IMR-90 (cell line): ENCODE data around the gene IL1RAPL1. TPM values are rescaled to one million over a fixed set of nuclear protein-coding genes. Genes with fewer than 3 reads are reported as not detected.
A peak's percentile ranks its signal among the peaks of the same experiment; 100 is the strongest.

Experiments used
- ATAC-seq: fragments of 200-7000 bp; cut with Tn5 transposase; 2 replicates; pipeline ENCODE4 v1.9.1; 2020; ENCODE audit warnings: low read depth, mild to moderate bottlenecking, moderate library complexity
- BruUV-seq: library from RNA; stranded (reverse); fragments of 400-500 nt; replicated peaks from 2 replicates; lab custom pipeline; 2021; lab: Mats Ljungman, UMichigan
- CTCF ChIA-PET: fragments of 300-600 bp; formaldehyde crosslinking; extraction: SDS; loops from one replicate; lab custom pipeline; 2021; ENCODE audit warnings: antibody characterized with exemption; lab: Yijun Ruan, JAX
- POLR2A ChIA-PET: fragments of 300-600 bp; sonication (Branson Sonifier 250); formaldehyde crosslinking; loops from one replicate; lab custom pipeline; 2022; ENCODE audit warnings: antibody characterized with exemption; ENCODE audit not compliant: unreplicated experiment; lab: Charles Lee
- DNase-seq: peaks from one replicate; pipeline ENCODE4 v3.0.0; 2013
- H2AFZ ChIP-seq: replicated peaks from 2 replicates; pipeline ENCODE3; 2013; ENCODE audit warnings: low read length, mild to moderate bottlenecking; ENCODE audit not compliant: poor library complexity
- H2AK5ac ChIP-seq: 2 replicates; pipeline ENCODE4 v1.6.1; 2013; ENCODE audit warnings: low read depth, low read length, inconsistent platforms
- H2AK9ac ChIP-seq: replicated peaks from 2 replicates; pipeline ENCODE3; 2013; ENCODE audit warnings: mild to moderate bottlenecking, low read depth, low read length, moderate library complexity; ENCODE audit not compliant: poor library complexity
- H2BK120ac ChIP-seq: 2 replicates; pipeline ENCODE4 v1.6.1; 2013; ENCODE audit warnings: low read depth, low read length, inconsistent platforms
- H2BK15ac ChIP-seq: 3 replicates; pipeline ENCODE4 v1.6.1; 2013; ENCODE audit warnings: low read depth, low read length, inconsistent platforms
- H2BK20ac ChIP-seq: 2 replicates; pipeline ENCODE4 v1.6.1; 2013; ENCODE audit warnings: low read depth, mild to moderate bottlenecking, inconsistent platforms, low read length, moderate library complexity
- H2BK5ac ChIP-seq: 2 replicates; pipeline ENCODE4 v1.6.1; 2013; ENCODE audit warnings: mild to moderate bottlenecking, low read depth, low read length, inconsistent platforms; ENCODE audit not compliant: poor library complexity, severe bottlenecking
- H3K14ac ChIP-seq: replicated peaks from 2 replicates; pipeline ENCODE4 v1.6.1; 2013; ENCODE audit warnings: low read depth, low read length, inconsistent platforms
- H3K18ac ChIP-seq: 2 replicates; pipeline ENCODE4 v1.6.1; 2013; ENCODE audit warnings: low read depth, low read length, control low read depth
- H3K23ac ChIP-seq: 2 replicates; pipeline ENCODE4 v1.6.1; 2013; ENCODE audit warnings: low read depth, low read length, inconsistent platforms
- H3K27ac ChIP-seq: 2 replicates; pipeline ENCODE4 v1.5.1; 2013; ENCODE audit warnings: mild to moderate bottlenecking, control low read depth, low read length; ENCODE audit not compliant: insufficient read depth
- H3K27me3 ChIP-seq: 2 replicates; pipeline ENCODE4 v1.6.1; 2013; ENCODE audit warnings: low read length; ENCODE audit not compliant: control insufficient read depth, insufficient read depth
- H3K36me3 ChIP-seq: 2 replicates; pipeline ENCODE4 v1.6.1; 2013; ENCODE audit warnings: low read length, mixed read lengths; ENCODE audit not compliant: control insufficient read depth, insufficient read depth
- H3K4ac ChIP-seq: 2 replicates; pipeline ENCODE4 v1.6.1; 2013; ENCODE audit warnings: low read depth, low read length, inconsistent platforms
- H3K4me1 ChIP-seq: 2 replicates; pipeline ENCODE4 v1.6.1; 2013; ENCODE audit warnings: low read length, mixed read lengths; ENCODE audit not compliant: control insufficient read depth, insufficient read depth
- H3K4me2 ChIP-seq: 2 replicates; pipeline ENCODE4 v1.6.1; 2013; ENCODE audit warnings: low read depth, mild to moderate bottlenecking, control low read depth, low read length, moderate library complexity
- H3K4me3 ChIP-seq: 2 replicates; pipeline ENCODE4 v1.5.1; 2013; ENCODE audit warnings: low read depth, mild to moderate bottlenecking, control low read depth, low read length, moderate library complexity; ENCODE audit not compliant: insufficient read depth
- H3K56ac ChIP-seq: 2 replicates; pipeline ENCODE4 v1.6.1; 2013; ENCODE audit warnings: low read length, inconsistent platforms; ENCODE audit not compliant: insufficient read depth; ENCODE audit errors: extremely low read depth
- H3K79me1 ChIP-seq, 2 experiments: 2 replicates each; pipeline ENCODE4 v1.6.1; 2013; ENCODE audit warnings: low read length in 2 of 2, inconsistent platforms in 1 of 2, low read depth in 1 of 2
- H3K9ac ChIP-seq: 2 replicates; pipeline ENCODE4 v1.6.1; 2013; ENCODE audit warnings: low read depth, low read length, control low read depth
- H3K9me1 ChIP-seq: 2 replicates; pipeline ENCODE4 v1.6.1; 2013; ENCODE audit warnings: low read length, inconsistent platforms; ENCODE audit not compliant: insufficient read depth
- H3K9me3 ChIP-seq: 2 replicates; pipeline ENCODE4 v1.6.1; 2013; ENCODE audit warnings: low read length; ENCODE audit not compliant: control insufficient read depth, insufficient read depth
- H4K20me1 ChIP-seq: 2 replicates; pipeline ENCODE4 v1.6.1; 2013; ENCODE audit warnings: low read length, inconsistent platforms; ENCODE audit not compliant: insufficient read depth
- H4K5ac ChIP-seq: 2 replicates; pipeline ENCODE4 v1.6.1; 2013; ENCODE audit warnings: mild to moderate bottlenecking, low read depth, low read length, control low read depth
- H4K8ac ChIP-seq, 2 experiments: 2 replicates each; pipeline ENCODE4 v1.6.1; 2013; ENCODE audit warnings: low read depth in 2 of 2, low read length in 2 of 2, control low read depth in 1 of 2, inconsistent platforms in 1 of 2
- H4K91ac ChIP-seq: 2 replicates; pipeline ENCODE4 v1.6.1; 2013; ENCODE audit warnings: low read depth, low read length, inconsistent platforms; ENCODE audit not compliant: insufficient read depth
- BHLHE40 ChIP-seq: fragments of 150-350 bp; IDR thresholded peaks from 2 replicates; pipeline ENCODE4 v1.6.1; 2016; ENCODE audit warnings: mild to moderate bottlenecking, low read depth, low read length
- FOS ChIP-seq: fragments of 150-350 bp; IDR thresholded peaks from 2 replicates; pipeline ENCODE4 v1.6.1; 2016; ENCODE audit warnings: low read depth, low read length
- MAFK ChIP-seq: IDR thresholded peaks from 2 replicates; pipeline ENCODE4 v1.6.1; 2012; ENCODE audit warnings: low read depth, low read length, improper control_type of control experiment
- MAZ ChIP-seq: IDR thresholded peaks from 2 replicates; pipeline ENCODE4 v1.6.1; 2012; ENCODE audit warnings: low read depth, mild to moderate bottlenecking, low read length, improper control_type of control experiment, moderate library complexity, borderline replicate concordance
- MXI1 ChIP-seq: IDR thresholded peaks from 2 replicates; pipeline ENCODE4 v1.6.1; 2012; ENCODE audit warnings: low read depth, mild to moderate bottlenecking, low read length, moderate library complexity, borderline replicate concordance
- RFX5 ChIP-seq: IDR thresholded peaks from 2 replicates; pipeline ENCODE4 v1.8.0; 2012; ENCODE audit warnings: low read depth, mild to moderate bottlenecking, low read length, moderate library complexity
- WGBS, 2 experiments: methylation state at CpG; one replicate each; pipeline versions ENCODE4 v1.1.5 to v1.1.7; 2013; ENCODE audit warnings: missing lambda C conversion rate in 2 of 2; ENCODE audit not compliant: insufficient read length in 1 of 2; ENCODE audit errors: extremely low coverage in 2 of 2; 5-methylcytosine and 5-hydroxymethylcytosine counted together
- dilution Hi-C: fragments of 300-500 bp; cut with HindIII; formaldehyde crosslinking; loops from one replicate; pipeline ENCODE4 v1.14.3; 2018; ENCODE audit warnings: low sequenced_read_pairs; ENCODE audit not compliant: unreplicated experiment
- in situ Hi-C: fragments of 300-500 bp; cut with MboI; formaldehyde crosslinking; loops from 3 replicates; pipeline ENCODE4 v1.14.3; 2019; ENCODE audit warnings: low sequenced_read_pairs, inconsistent platforms, mixed read lengths
- intact Hi-C: fragments of 100-400 bp; cut with micrococcal nuclease; formaldehyde crosslinking; loops from 2 replicates; pipeline ENCODE4 v1.10.0; 2022
- polyA plus RNA-seq, 3 experiments: library from polyadenylated mRNA; depleted of rRNA; stranded (reverse); fragments of >200 nt; gene quantifications; 2 replicates each; pipeline ENCODE4 v1.2.3, GENCODE V29; 2012; ENCODE audit warnings: low replicate concordance in 1 of 3
- total RNA-seq: library from RNA; depleted of rRNA; stranded (reverse); fragments of >200 nt; gene quantifications from 2 replicates; pipeline ENCODE4 v1.2.3, GENCODE V29; 2012

The IL1RAPL1 gene
- total and polyA plus RNA-seq, 2 of the 4 experiments (the other 2 are of a cell fraction), result 1.5 to 9.0 TPM

GRCh38 chrX:29496636-29497180 is 909.5 kb downstream of the IL1RAPL1 start:
- Histone ChIP-seq H3K14ac (no peak overlapping the region), H3K36me3 (no peaks in the 10 kb centered on the region), H2BK120ac (no peak overlapping the region), H4K8ac (no peak overlapping the region), H3K18ac (no peak overlapping the region), H3K23ac (no peak overlapping the region), H4K20me1 (no peaks in the 10 kb centered on the region), H4K5ac (no peak overlapping the region), H3K4ac (no peak overlapping the region), H3K4me3 (no peak overlapping the region), H3K4me2 (no peak overlapping the region), H4K91ac (no peak overlapping the region), H3K27me3 (no peaks in the 10 kb centered on the region), H3K27ac (no peak overlapping the region), H2BK15ac (no peak overlapping the region), H3K9me3 (no peaks in the 10 kb centered on the region), H3K79me1 (no peaks in the 10 kb centered on the region), H2AK5ac (no peak overlapping the region), H2AK9ac (no peak overlapping the region), H2BK5ac (no peak overlapping the region), H2AFZ (no peak overlapping the region), H3K9ac (no peak overlapping the region), H3K56ac (no peak overlapping the region), H3K4me1 (no peaks in the 10 kb centered on the region), H2BK20ac (no peak overlapping the region), H3K9me1 (no peaks in the 10 kb centered on the region)
- ChIA-PET CTCF (no interaction called here), POLR2A (no interaction called here)
- in situ Hi-C loops (no loop called here), dilution Hi-C loops (no loop called here), intact Hi-C loops (no loop called here)
- TF ChIP-seq MAFK (no peak), FOS (no peak), MXI1 (no peak), RFX5 (no peak), BHLHE40 (no peak), MAZ (no peak)
- DNase-seq (peak; percentile 25), ATAC-seq (no peak)
- no TSS peak for BruUV-seq
- WGBS, 2 experiments, result no CpG with 5 or more reads among the region's 2 CpGs
